Measurements from ENCODE around the gene TUBB4B. TPM values are rescaled to one million over a fixed set of nuclear protein-coding genes. Genes with fewer than 3 reads are reported as not detected.

Gene TUBB4B
- total and polyA plus RNA-seq, 7 donors, result 141 to 505 (median 196) TPM

- no peak overlapping the region for H3K27ac ChIP-seq
- peaks cover 2 to 47% (median 33%) of the 10 kb centered on the region in 4 donors for H3K4me1 ChIP-seq
- H3K9me3 ChIP-seq, result no peaks in the 10 kb centered on the region
- TF ChIP-seq POLR2A (IDR thresholded peaks at IDR 0.05) (no peak), POLR2AphosphoS5 (IDR thresholded peaks at IDR 0.05) (no peak), CTCF (IDR thresholded peaks at IDR 0.05) (no peak), EP300 (IDR thresholded peaks at IDR 0.05) (no peak)
- 56 to 72% methylated on average over 15 of the region's 15 CpGs for WGBS, 2 donors
- no peak overlapping the region for H3K4me3 ChIP-seq
- peaks cover 4 to 19% (median 15%) of the 10 kb centered on the region in 4 donors for H3K36me3 ChIP-seq
- no peaks in the 10 kb centered on the region for H3K27me3 ChIP-seq
- intact Hi-C loops (cut with DNase I), result no loop called here
- no peak for DNase-seq
These were observed 2.8 kb downstream of the TUBB4B start for GRCh38 chr9:137243626-137244485.

GRCh38 chr9:137244486-137245449 lies 3.7 kb downstream of the TUBB4B start:
- TF ChIP-seq EP300 (IDR thresholded peaks at IDR 0.05) (no peak), POLR2A (IDR thresholded peaks at IDR 0.05) (no peak), POLR2AphosphoS5 (IDR thresholded peaks at IDR 0.05) (no peak), CTCF (IDR thresholded peaks at IDR 0.05) (no peak)
- Histone ChIP-seq H3K4me3 (no peak overlapping the region), H3K9me3 (no peaks in the 10 kb centered on the region), H3K36me3 (peaks cover 4 to 19% (median 15%) of the 10 kb centered on the region in 4 donors), H3K4me1 (peaks cover 2 to 38% (median 24%) of the 10 kb centered on the region in 4 donors), H3K27ac (no peak overlapping the region), H3K27me3 (no peaks in the 10 kb centered on the region)
- 81% methylated on average over 36 of the region's 36 CpGs for WGBS, 2 donors
- intact Hi-C loops (cut with DNase I), result no loop called here
- no peak for DNase-seq

GRCh38 chr9:137245450-137246421 lies 4.6 kb downstream of the TUBB4B start:
- no peak for DNase-seq
- 91 to 93% methylated on average over 25 of the region's 25 CpGs for WGBS, 2 donors
- Histone ChIP-seq H3K27ac (no peak overlapping the region), H3K4me3 (no peak overlapping the region), H3K9me3 (no peaks in the 10 kb centered on the region), H3K27me3 (no peaks in the 10 kb centered on the region), H3K36me3 (peaks cover 4 to 19% (median 15%) of the 10 kb centered on the region in 4 donors), H3K4me1 (peaks cover 2 to 30% (median 20%) of the 10 kb centered on the region in 4 donors)
- TF ChIP-seq POLR2A (IDR thresholded peaks at IDR 0.05), result no peak
- no peak for TF ChIP-seq POLR2AphosphoS5 (IDR thresholded peaks at IDR 0.05)
- TF ChIP-seq EP300 (IDR thresholded peaks at IDR 0.05), result no peak
- TF ChIP-seq CTCF (IDR thresholded peaks at IDR 0.05), result no peak
- intact Hi-C loops (cut with DNase I), result no loop called here
